ENCODE data around the gene PCDHGA12.
"Not testable (repeated sequence)": the region's sequence is repeated elsewhere in the genome, so short reads cannot be mapped to it uniquely, and the experiment has no call there.

The PCDHGA12 gene
- total RNA-seq = 0 to 0.30 (median 0.08) reads per million in 4 donors

- peak in 1 of 5 donors; percentile 43 for DNase-seq
Measured at GRCh38 chr5:141430332-141431113, at the start of gene PCDHGA12. TSS of gene PCDHGA12 (plus strand) at chr5:141430507. CDS start at chr5:141430760, 253 bp downstream.

- DNase-seq = no peak
Measured at GRCh38 chr5:141382469-141383294, 47.6 kb upstream of the PCDHGA12 start, which contains the start of gene PCDHGA7. TSS of gene PCDHGA7 (plus strand) at chr5:141382742. CDS start at chr5:141382900, 158 bp downstream.

- DNase-seq = no peak
Measured at GRCh38 chr5:141383345-141383744, 47.0 kb upstream of the PCDHGA12 start.

- DNase-seq = no peak
Measured at GRCh38 chr5:141384471-141385267, 45.6 kb upstream of the PCDHGA12 start.

GRCh38 chr5:141387557-141388311 is 42.6 kb upstream of the PCDHGA12 start, which contains the start of gene PCDHGB4:
TSS of gene PCDHGB4 (plus strand) at chr5:141387698. CDS start at chr5:141387885, 187 bp downstream.
- DNase-seq = not testable (repeated sequence)

GRCh38 chr5:141388661-141389060 is 41.6 kb upstream of the PCDHGA12 start:
- DNase-seq = no peak

GRCh38 chr5:141389153-141390042 is 40.9 kb upstream of the PCDHGA12 start:
- no peak for DNase-seq

GRCh38 chr5:141392429-141393198 is 37.7 kb upstream of the PCDHGA12 start, which contains the start of gene PCDHGA8:
TSS of gene PCDHGA8 (plus strand) at chr5:141392633. CDS start at chr5:141392814, 181 bp downstream.
- no peak for DNase-seq

GRCh38 chr5:141393267-141393666 is 37.0 kb upstream of the PCDHGA12 start:
- no peak for DNase-seq

GRCh38 chr5:141394401-141395187 is 35.7 kb upstream of the PCDHGA12 start:
- DNase-seq = not testable (repeated sequence)

- peak in 2 of 5 donors; percentile 18 to 24 for DNase-seq
Measured at GRCh38 chr5:141397756-141398551, 32.4 kb upstream of the PCDHGA12 start, which contains the start of gene PCDHGB5. TSS of gene PCDHGB5 (plus strand) at chr5:141397947. CDS start at chr5:141398128, 181 bp downstream.

- no peak for DNase-seq
Measured at GRCh38 chr5:141398608-141399007, 31.7 kb upstream of the PCDHGA12 start.

GRCh38 chr5:141399555-141400258 is 30.6 kb upstream of the PCDHGA12 start:
- DNase-seq = no peak

GRCh38 chr5:141402553-141403243 is 27.6 kb upstream of the PCDHGA12 start, which contains the start of gene PCDHGA9:
TSS of gene PCDHGA9 (plus strand) at chr5:141402778. CDS start at chr5:141402953, 175 bp downstream.
- DNase-seq = no peak

- no peak for DNase-seq
Measured at GRCh38 chr5:141403387-141403786, 26.9 kb upstream of the PCDHGA12 start.

- peak in 2 of 5 donors; percentile 23 to 25 for DNase-seq
Measured at GRCh38 chr5:141407790-141408505, 22.4 kb upstream of the PCDHGA12 start, which contains the start of gene PCDHGB6. TSS of gene PCDHGB6 (plus strand) at chr5:141408021. CDS start at chr5:141408203, 182 bp downstream.
